Eye (tissue), 1 donor: ENCODE results near the gene ANKFN1.
A peak's percentile ranks its signal among the peaks of the same experiment; 100 is the strongest.

ENCODE experiments used
- DNase-seq: peaks from one replicate; pipeline ENCODE4 v3.0.0-alpha.2; 2015

ANKFN1 gene, protein sequence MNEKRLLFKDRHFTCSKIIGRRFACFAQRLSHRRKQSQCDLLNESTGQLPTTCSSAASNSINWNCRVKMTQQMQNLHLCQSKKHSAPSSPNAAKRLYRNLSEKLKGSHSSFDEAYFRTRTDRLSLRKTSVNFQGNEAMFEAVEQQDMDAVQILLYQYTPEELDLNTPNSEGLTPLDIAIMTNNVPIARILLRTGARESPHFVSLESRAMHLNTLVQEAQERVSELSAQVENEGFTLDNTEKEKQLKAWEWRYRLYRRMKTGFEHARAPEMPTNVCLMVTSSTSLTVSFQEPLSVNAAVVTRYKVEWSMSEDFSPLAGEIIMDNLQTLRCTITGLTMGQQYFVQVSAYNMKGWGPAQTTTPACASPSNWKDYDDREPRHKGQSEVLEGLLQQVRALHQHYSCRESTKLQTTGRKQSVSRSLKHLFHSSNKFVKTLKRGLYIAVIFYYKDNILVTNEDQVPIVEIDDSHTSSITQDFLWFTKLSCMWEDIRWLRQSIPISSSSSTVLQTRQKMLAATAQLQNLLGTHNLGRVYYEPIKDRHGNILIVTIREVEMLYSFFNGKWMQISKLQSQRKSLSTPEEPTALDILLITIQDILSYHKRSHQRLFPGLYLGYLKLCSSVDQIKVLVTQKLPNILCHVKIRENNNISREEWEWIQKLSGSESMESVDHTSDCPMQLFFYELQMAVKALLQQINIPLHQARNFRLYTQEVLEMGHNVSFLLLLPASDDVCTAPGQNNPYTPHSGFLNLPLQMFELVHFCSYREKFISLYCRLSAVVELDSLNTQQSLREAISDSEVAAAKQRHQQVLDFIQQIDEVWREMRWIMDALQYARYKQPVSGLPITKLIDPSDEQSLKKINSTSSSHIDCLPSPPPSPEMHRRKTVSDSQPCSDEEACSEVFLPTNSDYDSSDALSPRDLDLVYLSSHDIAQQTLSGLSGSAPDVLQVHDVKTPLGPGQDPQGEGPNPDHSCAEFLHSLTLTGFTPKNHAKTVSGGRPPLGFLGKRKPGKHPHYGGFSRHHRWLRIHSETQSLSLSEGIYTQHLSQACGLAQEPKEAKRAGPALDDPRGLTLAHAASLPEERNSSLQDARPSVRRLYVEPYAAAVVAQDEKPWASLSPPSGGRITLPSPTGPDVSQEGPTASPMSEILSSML

DNA sequence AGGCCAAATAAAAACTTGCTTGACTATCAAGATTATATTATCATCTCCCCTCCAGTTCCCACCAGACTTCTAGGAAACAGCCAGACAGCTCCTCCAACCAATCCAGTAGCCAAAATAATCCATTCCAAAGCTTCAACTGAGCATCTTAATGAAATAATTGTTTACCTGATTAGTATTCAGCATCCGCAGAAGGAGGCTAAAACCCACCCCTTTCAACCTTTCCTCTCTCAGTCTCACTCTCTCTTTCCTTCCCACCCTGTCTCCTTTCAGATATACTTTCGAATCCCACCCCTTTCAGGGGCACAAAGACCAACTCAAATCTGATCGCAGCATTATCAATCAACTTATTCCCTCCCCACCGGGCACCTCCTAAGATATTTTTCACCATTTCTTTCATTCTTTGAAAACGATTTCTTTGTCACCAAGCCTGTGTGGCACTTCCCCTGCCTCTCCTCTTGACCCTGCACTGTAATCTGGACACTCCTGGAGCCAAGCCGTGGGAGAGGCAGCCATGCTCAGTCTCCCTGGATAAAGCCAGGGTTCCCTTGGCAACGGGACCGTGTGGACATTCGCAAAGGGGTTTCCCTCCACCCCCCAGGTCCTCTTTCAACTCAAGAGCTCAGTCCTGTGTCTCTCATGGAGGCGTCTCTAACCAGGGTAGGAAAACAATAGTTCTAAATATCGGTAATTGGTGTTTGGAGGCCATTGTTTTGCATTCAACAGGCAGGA lies at the start of gene ANKFN1:
ANKFN1 (plus strand) TSS at position 602 of the 729 bp plus-strand sequence. CDS start 59,193 bp downstream, outside the sequence.
- DNase-seq: no peak

GRCh38 chr17:56108811-56109284 lies 44.4 kb upstream of the ANKFN1 start:
- no peak for DNase-seq

GRCh38 chr17:56109836-56110235 lies 43.4 kb upstream of the ANKFN1 start:
- DNase-seq: no peak

- DNase-seq: no peak
Measured at GRCh38 chr17:56110463-56111135, 42.7 kb upstream of the ANKFN1 start.

GRCh38 chr17:56111706-56112485 lies 41.4 kb upstream of the ANKFN1 start:
- DNase-seq: no peak

- DNase-seq: no peak
Measured at GRCh38 chr17:56113486-56113885, 39.8 kb upstream of the ANKFN1 start.

GRCh38 chr17:56114469-56114868 lies 38.8 kb upstream of the ANKFN1 start:
- no peak for DNase-seq

GRCh38 chr17:56119191-56119590 lies 34.1 kb upstream of the ANKFN1 start:
- no peak for DNase-seq

DNA sequence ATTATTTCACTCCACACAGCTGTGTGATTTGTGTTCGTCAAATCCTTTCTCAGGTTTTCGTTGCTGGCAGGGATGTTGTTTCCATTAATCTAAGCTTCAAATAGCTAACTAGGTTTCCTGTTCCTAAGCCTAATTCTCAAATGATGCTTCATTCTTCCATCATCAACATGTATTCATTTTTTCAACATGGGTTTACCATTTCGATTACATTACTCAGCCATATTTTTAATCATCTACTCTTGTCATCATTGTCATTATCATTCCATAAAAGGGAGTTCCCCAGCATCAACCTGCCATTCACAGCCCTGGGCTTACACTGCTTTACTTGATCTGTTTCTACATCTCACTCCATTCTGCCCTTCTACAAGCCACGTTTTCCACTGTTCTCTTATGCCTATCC lies 33.3 kb upstream of the ANKFN1 start:
- DNase-seq: no peak

GRCh38 chr17:56121191-56122051 lies 31.9 kb upstream of the ANKFN1 start:
- DNase-seq: no peak

DNA sequence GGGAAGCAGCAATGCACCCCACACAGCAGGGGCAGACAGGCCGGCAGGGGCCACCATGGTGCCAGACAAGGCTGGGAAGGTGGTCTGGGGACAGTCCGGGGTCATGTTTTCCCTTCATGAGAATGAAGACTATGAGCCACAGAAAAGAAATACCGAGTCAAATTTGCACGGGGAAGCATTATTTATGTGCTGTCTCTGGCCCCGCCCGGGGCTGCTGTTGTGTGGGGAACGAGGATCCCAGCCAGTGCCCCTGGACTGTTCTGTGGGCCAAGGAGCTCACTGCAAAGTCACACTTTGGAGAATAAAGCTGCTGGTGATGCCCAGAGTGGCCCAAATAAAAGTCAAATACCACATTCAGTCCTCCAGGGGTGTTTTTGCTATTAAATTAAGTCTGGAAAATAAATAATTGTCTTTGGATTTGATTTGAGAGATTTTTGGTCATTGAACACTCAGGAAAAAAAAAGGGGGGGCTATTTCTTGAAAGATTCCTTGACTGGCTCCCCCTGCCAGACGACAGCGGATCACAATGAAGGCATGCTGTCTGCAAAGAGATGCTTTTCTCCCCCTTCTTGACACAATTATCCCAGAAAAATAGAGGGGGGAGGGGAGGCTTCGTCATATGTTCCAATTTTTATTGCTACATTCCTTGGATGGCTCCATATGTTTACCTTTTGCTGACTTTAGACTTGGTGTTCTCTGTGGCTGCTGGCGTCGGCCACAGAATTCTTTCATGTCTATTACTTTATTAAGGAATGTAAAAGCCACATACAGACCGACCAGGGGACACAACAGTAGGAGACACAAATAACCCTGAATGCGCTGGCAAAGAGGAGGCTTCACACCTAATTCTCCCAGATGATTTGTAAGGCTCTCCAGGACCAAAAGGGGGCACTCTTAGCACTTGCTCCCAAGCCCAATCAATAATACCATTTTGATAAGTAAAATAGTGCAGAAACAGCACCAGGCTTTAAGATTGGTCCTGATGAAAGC lies 27.1 kb upstream of the ANKFN1 start:
- DNase-seq: peak; percentile 72

DNA sequence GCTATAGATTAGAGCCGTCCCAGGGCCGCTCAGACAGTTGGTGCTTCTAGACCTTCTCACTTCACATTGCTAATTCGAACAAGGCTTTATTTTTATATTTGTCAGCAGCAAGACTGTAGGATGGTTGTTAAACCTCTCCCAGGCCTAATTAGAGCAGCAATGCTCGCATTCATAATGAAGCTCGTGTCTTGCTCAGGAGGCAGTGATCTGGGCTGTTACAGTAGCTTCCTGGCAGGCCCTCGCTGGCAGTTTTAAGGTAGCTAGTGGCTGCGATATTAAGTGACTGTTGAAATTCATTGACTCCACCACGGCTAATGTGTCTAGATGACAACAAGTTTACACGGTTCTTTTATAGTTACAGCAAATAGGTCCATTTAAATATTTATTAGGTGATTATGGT lies 23.2 kb upstream of the ANKFN1 start:
- no peak for DNase-seq

DNA sequence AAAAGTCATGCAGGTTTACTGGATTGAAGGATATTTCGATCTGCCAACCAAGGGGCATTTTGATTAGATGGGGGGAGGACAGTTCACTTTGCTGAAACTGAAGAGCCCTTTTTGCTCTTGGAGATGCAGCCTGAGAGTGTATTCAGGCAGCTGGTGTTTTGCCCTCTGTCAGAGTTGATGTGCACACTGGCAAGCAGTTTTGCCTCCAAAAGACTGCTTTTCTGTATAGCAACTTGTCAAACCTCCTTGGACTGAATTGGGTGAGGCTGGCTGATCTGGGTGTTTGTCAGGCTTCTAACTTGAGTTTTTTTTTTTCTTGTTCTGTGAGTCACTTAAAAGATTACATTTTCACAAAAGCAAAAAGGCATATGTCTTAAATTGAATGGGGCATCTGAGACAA lies 22.6 kb upstream of the ANKFN1 start:
- DNase-seq: no peak

GRCh38 chr17:56131431-56131830 lies 21.8 kb upstream of the ANKFN1 start:
- DNase-seq: no peak

GRCh38 chr17:56136301-56136700 lies 17.0 kb upstream of the ANKFN1 start:
- DNase-seq: no peak

GRCh38 chr17:56141046-56141839 lies 12.0 kb upstream of the ANKFN1 start:
- no peak for DNase-seq

DNA sequence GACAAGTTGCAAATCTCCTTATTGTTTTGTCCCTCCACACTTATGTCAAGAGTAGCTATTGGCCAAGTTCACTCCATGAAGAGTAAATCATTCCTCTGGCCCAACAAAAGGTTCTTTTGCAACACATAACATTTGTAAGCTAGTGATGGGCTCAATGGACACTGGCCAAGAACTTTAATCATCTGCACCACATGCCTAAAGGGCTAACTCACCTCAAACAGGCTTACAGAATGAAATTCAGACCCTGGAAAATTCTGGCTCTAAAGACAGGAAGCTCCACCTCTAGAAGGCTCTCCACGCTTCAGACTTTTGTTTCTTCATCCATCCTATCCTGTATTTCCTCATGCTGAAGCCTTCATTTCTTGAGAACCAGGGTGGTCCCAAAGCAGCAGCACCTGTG lies 10.9 kb upstream of the ANKFN1 start:
- DNase-seq: no peak

DNA sequence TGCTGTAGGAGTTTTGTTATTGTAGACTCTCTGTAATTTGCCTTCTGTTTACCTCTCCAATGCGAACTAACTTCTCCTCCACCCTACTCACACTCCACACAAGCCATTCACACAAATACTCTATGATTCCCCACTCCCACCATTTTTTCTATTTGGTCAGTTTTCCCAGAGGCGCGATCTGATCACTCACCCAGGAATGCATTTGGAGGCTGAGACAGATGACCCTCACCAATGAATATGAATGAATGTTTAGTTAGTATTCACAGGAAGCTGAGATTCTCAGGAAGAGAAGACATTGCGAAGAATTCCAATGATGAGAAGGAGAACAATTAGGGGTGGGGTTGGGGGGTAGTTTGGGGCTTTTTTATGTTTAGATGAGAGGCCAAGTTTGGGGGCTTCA lies 10.5 kb upstream of the ANKFN1 start:
- DNase-seq: no peak
